GM23338 (cell line): ENCODE data around the gene FLT3. TPM values are rescaled to one million over a fixed set of nuclear protein-coding genes. Genes with fewer than 3 reads are reported as not detected.

Source experiments
- ATAC-seq: fragments of 200-7000 bp; cut with Tn5 transposase; 3 replicates; pipeline ENCODE4 v1.9.1; 2020
- DNase-seq: peaks from one replicate; pipeline ENCODE4 v3.0.0-alpha.2; 2015; ENCODE audit warnings: low spot score
- H2AFZ ChIP-seq: fragments of 200-600 bp; sonication (generic); 2 replicates; pipeline ENCODE4 v1.8.0; 2016; ENCODE audit warnings: antibody characterized with exemption, mild to moderate bottlenecking, moderate library complexity
- H3F3A ChIP-seq: fragments of 200-600 bp; sonication (generic); replicated peaks from 2 replicates; pipeline ENCODE4 v1.8.0; 2017; ENCODE audit warnings: antibody characterized with exemption, mixed run types, low read depth
- H3K27ac ChIP-seq: fragments of 200-600 bp; sonication (generic); 2 replicates; pipeline ENCODE4 v1.6.1; 2016; ENCODE audit warnings: low read depth
- H3K27me3 ChIP-seq: fragments of 200-600 bp; sonication (generic); 2 replicates; pipeline ENCODE4 v1.8.0; 2016; ENCODE audit warnings: mild to moderate bottlenecking, mixed run types, moderate library complexity; ENCODE audit not compliant: insufficient read depth
- H3K36me3 ChIP-seq: fragments of 200-600 bp; sonication (generic); 2 replicates; pipeline ENCODE4 v1.8.0; 2016; ENCODE audit warnings: mild to moderate bottlenecking; ENCODE audit not compliant: insufficient read depth
- H3K4me1 ChIP-seq: fragments of 200-600 bp; sonication (generic); 2 replicates; pipeline ENCODE4 v1.8.0; 2016; ENCODE audit warnings: mild to moderate bottlenecking, moderate library complexity; ENCODE audit not compliant: insufficient read depth
- H3K4me2 ChIP-seq: fragments of 200-600 bp; sonication (generic); 2 replicates; pipeline ENCODE4 v1.7.1; 2017; ENCODE audit warnings: mixed run types
- H3K4me3 ChIP-seq: fragments of 200-600 bp; sonication (generic); 2 replicates; pipeline ENCODE4 v1.6.1; 2016; ENCODE audit warnings: mixed run types
- H3K79me2 ChIP-seq: fragments of 200-600 bp; sonication (generic); replicated peaks from 2 replicates; pipeline ENCODE4 v1.8.0; 2017; ENCODE audit warnings: mild to moderate bottlenecking; ENCODE audit not compliant: insufficient read depth
- H3K9me2 ChIP-seq: fragments of 200-600 bp; sonication (generic); 2 replicates; pipeline ENCODE4 v1.8.0; 2017; ENCODE audit not compliant: insufficient read depth
- H4K20me1 ChIP-seq: fragments of 200-600 bp; sonication (generic); replicated peaks from 2 replicates; pipeline ENCODE4 v1.8.0; 2017; ENCODE audit warnings: mild to moderate bottlenecking; ENCODE audit not compliant: insufficient read depth
- H3K27ac Mint-ChIP-seq: 2 replicates; pipeline ENCODE4 v1.8.0; 2020; ENCODE audit warnings: inconsistent platforms, mild to moderate bottlenecking, moderate library complexity, mixed read lengths
- H3K27me3 Mint-ChIP-seq: 3 replicates; pipeline ENCODE4 v1.8.0; 2022; ENCODE audit warnings: low read depth, mild to moderate bottlenecking, moderate library complexity, mixed read lengths, inconsistent platforms; ENCODE audit not compliant: insufficient read depth, poor library complexity
- H3K36me3 Mint-ChIP-seq: 3 replicates; pipeline ENCODE4 v1.8.0; 2021; ENCODE audit warnings: low read depth, mild to moderate bottlenecking, inconsistent platforms, moderate library complexity, mixed read lengths
- H3K4me1 Mint-ChIP-seq: 3 replicates; pipeline ENCODE4 v1.8.0; 2020; ENCODE audit warnings: mild to moderate bottlenecking, inconsistent platforms, mixed read lengths
- H3K4me3 Mint-ChIP-seq: 3 replicates; pipeline ENCODE4 v1.8.0; 2021; ENCODE audit warnings: moderate library complexity, mild to moderate bottlenecking, inconsistent platforms, mixed read lengths
- H3K9me3 Mint-ChIP-seq: 3 replicates; pipeline ENCODE4 v1.8.0; 2020; ENCODE audit warnings: moderate library complexity, mild to moderate bottlenecking, inconsistent platforms, mixed read lengths
- CTCF ChIP-seq, 2 experiments: fragments of 200-600 bp in 1 of 2; sonication (generic) in 1 of 2; conservative IDR thresholded peaks; 2 replicates each; pipeline versions ENCODE4 v1.5.1 to v1.6.1; 2016 to 2017; ENCODE audit warnings: antibody characterized with exemption in 2 of 2, low read depth in 2 of 2, mild to moderate bottlenecking in 2 of 2, moderate library complexity in 1 of 2
- ETS1 ChIP-seq: IDR thresholded peaks from 2 replicates; pipeline ENCODE4 v1.6.1; 2016; ENCODE audit warnings: antibody characterized with exemption
- EZH2 ChIP-seq: fragments of 200-600 bp; sonication (generic); IDR thresholded peaks from one replicate; pipeline ENCODE4 v1.8.0; 2017; ENCODE audit warnings: antibody characterized with exemption, mild to moderate bottlenecking, low read depth; ENCODE audit not compliant: unreplicated experiment
- EZH2phosphoT487 ChIP-seq: fragments of 200-600 bp; sonication (generic); IDR thresholded peaks from one replicate; pipeline ENCODE4 v1.8.1; 2018; ENCODE audit warnings: antibody characterized with exemption; ENCODE audit not compliant: unreplicated experiment
- JUNB ChIP-seq: IDR thresholded peaks from one replicate; pipeline ENCODE4 v1.6.1; 2016; ENCODE audit warnings: antibody characterized with exemption; ENCODE audit not compliant: unreplicated experiment
- NANOG ChIP-seq: IDR thresholded peaks from 2 replicates; pipeline ENCODE4 v1.6.1; 2016; ENCODE audit warnings: antibody characterized with exemption, borderline replicate concordance
- REST ChIP-seq: IDR thresholded peaks from one replicate; pipeline ENCODE4 v1.6.1; 2018; ENCODE audit warnings: antibody characterized with exemption; ENCODE audit not compliant: unreplicated experiment
- STAT1 ChIP-seq: IDR thresholded peaks from one replicate; pipeline ENCODE4 v1.6.1; 2016; ENCODE audit warnings: antibody characterized with exemption; ENCODE audit not compliant: unreplicated experiment
- polyA plus RNA-seq: library from polyadenylated mRNA; unstranded; fragments of >200 nt; fragmentation: Nextera tagmentation; extraction: Ambion mirVana; gene quantifications from 2 replicates; pipeline ENCODE4 v1.2.1, GENCODE V29; 2016
- total RNA-seq: library from RNA; depleted of rRNA; stranded (reverse); fragments of >200 nt; shearing (Covaris generic); gene quantifications from 2 replicates; pipeline ENCODE4 v1.2.3, GENCODE V29; 2014

FLT3 gene
- total and polyA plus RNA-seq, 2 experiments from 2014 or later = 0.17 to 0.44 TPM

GRCh38 chr13:27963491-27963890, 136.9 kb downstream of the FLT3 start (continued):
- TF ChIP-seq CTCF (conservative IDR thresholded peaks at IDR 0.05; ENCODE audit: low read depth in 2 of 2) = no peak
- TF ChIP-seq ETS1 = no peak

- H4K20me1 ChIP-seq = peaks cover 38% of the 10 kb centered on the region
- H3K27me3 ChIP-seq = peaks cover 100% of the 10 kb centered on the region
- no peak overlapping the region for H3K27ac Mint-ChIP-seq
- H2AFZ ChIP-seq = no peak overlapping the region
- H3K36me3 Mint-ChIP-seq = no peaks in the 10 kb centered on the region; the same call in 2 of the 3 replicates
- H3K9me3 Mint-ChIP-seq = no peaks in the 10 kb centered on the region; the same call in 2 of the 3 replicates
- ATAC-seq = no peak
- no peaks in the 10 kb centered on the region for H3K36me3 ChIP-seq
- H3K9me2 ChIP-seq = no peaks in the 10 kb centered on the region
- H3K27me3 Mint-ChIP-seq = peaks cover 99% of the 10 kb centered on the region
- no peak for DNase-seq
- H3K27ac ChIP-seq = no peak overlapping the region
- H3K4me1 Mint-ChIP-seq = peaks cover 51% of the 10 kb centered on the region
- H3K4me2 ChIP-seq = peak overlapping the region; percentile 82; the same call in 1 of the 2 replicates
- no peaks in the 10 kb centered on the region for H3K79me2 ChIP-seq
- peak overlapping the region; percentile 30; the same call in 1 of the 3 replicates for H3K4me3 Mint-ChIP-seq
- peaks cover 47% of the 10 kb centered on the region for H3F3A ChIP-seq
- H3K4me1 ChIP-seq = peaks cover 61% of the 10 kb centered on the region
- no peak for TF ChIP-seq STAT1
- no peak for TF ChIP-seq NANOG
- TF ChIP-seq ETS1 = no peak
- TF ChIP-seq EZH2 = no peak
- no peak for TF ChIP-seq JUNB
- peak; percentile 8 for TF ChIP-seq EZH2phosphoT487
- TF ChIP-seq REST = no peak
- H3K4me3 ChIP-seq = 0 out of 2 replicates have a peak overlapping the region, but pooled peaks have one; percentile 55
These were observed 137.4 kb downstream of the FLT3 start for GRCh38 chr13:27962982-27963381.
